ENCODE measurements around the gene BAHCC1.

The BAHCC1 gene

GRCh38 chr17:81483085-81483861 lies 88.0 kb downstream of the BAHCC1 start:
- DNase-seq: peak; percentile 72 to 88 (median 87)
- POLR2A ChIA-PET: interaction anchor here (0.6 to 3.6 kb wide), 4 partner anchors 27 to 54 kb away, joined by 3 to 20 read pairs (median 6); partner anchors contain the start of gene ACTG1
- Histone ChIP-seq H3K36me3 (ENCODE audit: control insufficient read depth in 4 of 4, insufficient read depth in 4 of 4, low read length in 3 of 4) (no peaks in the 10 kb centered on the region), H3K4me3 (ENCODE audit: control insufficient read depth in 1 of 7, extremely low read depth in 1 of 7, insufficient read depth in 4 of 7, low read depth in 2 of 7, low read length in 6 of 7) (peak overlapping the region in 5 of 7 experiments; percentile 20 to 64 (median 59)), H3K4me1 (ENCODE audit: control extremely low read depth in 1 of 4, control insufficient read depth in 4 of 4, insufficient read depth in 4 of 4, low read length in 3 of 4) (peaks cover 4 to 83% (median 67%) of the 10 kb centered on the region in 4 experiments), H3K27ac (ENCODE audit: insufficient read depth in 1 of 2, low read depth in 1 of 2, low read length in 2 of 2, poor library complexity in 1 of 2, severe bottlenecking in 2 of 2) (no peak overlapping the region), H3K27me3 (replicated peaks in 2 of 5; ENCODE audit: control insufficient read depth in 4 of 5, insufficient read depth in 5 of 5, low read length in 4 of 5) (no peaks in the 10 kb centered on the region), H3K9me3 (ENCODE audit: control extremely low read depth in 1 of 5, control insufficient read depth in 4 of 5, insufficient read depth in 2 of 5, low read depth in 1 of 5, low read length in 4 of 5) (no peaks in the 10 kb centered on the region)
- 46% methylated on average over 28 of the region's 29 CpGs for WGBS (ENCODE audit: insufficient coverage)
- CTCF ChIA-PET: interaction anchor here (1.0 to 4.0 kb wide), 16 partner anchors 9 to 229 kb away, joined by 3 to 29 read pairs (median 6); no protein-coding TSS in a partner anchor

- peak overlapping the region in 6 of 7 experiments; percentile 20 to 64 (median 48) for H3K4me3 ChIP-seq (ENCODE audit: control insufficient read depth in 1 of 7, extremely low read depth in 1 of 7, insufficient read depth in 4 of 7, low read depth in 2 of 7, low read length in 6 of 7)
- ChIA-PET POLR2A (interaction anchor here (1.2 to 3.6 kb wide), 5 partner anchors 28 to 56 kb away, joined by 4 to 20 read pairs (median 8); partner anchors contain the start of gene ACTG1), CTCF (interaction anchor here (1.0 to 4.0 kb wide), 15 partner anchors 8 to 229 kb away, joined by 3 to 29 read pairs (median 8); no protein-coding TSS in a partner anchor)
- no peaks in the 10 kb centered on the region for H3K27me3 ChIP-seq (replicated peaks in 2 of 5; ENCODE audit: control insufficient read depth in 4 of 5, insufficient read depth in 5 of 5, low read length in 4 of 5)
- H3K27ac ChIP-seq (ENCODE audit: insufficient read depth in 1 of 2, low read depth in 1 of 2, low read length in 2 of 2, poor library complexity in 1 of 2, severe bottlenecking in 2 of 2): no peak overlapping the region
- H3K4me1 ChIP-seq (ENCODE audit: control extremely low read depth in 1 of 4, control insufficient read depth in 4 of 4, insufficient read depth in 4 of 4, low read length in 3 of 4): peaks cover 4 to 89% (median 71%) of the 10 kb centered on the region in 4 experiments
- H3K36me3 ChIP-seq (ENCODE audit: control insufficient read depth in 4 of 4, insufficient read depth in 4 of 4, low read length in 3 of 4): no peaks in the 10 kb centered on the region
- DNase-seq: no peak
- WGBS (ENCODE audit: insufficient coverage): 9% methylated on average over 32 of the region's 32 CpGs
- no peaks in the 10 kb centered on the region for H3K9me3 ChIP-seq (ENCODE audit: control extremely low read depth in 1 of 5, control insufficient read depth in 4 of 5, insufficient read depth in 2 of 5, low read depth in 1 of 5, low read length in 4 of 5)
Measured at GRCh38 chr17:81483862-81484194, 88.6 kb downstream of the BAHCC1 start.

- POLR2A ChIA-PET: interaction anchor here (1.0 to 2.2 kb wide), 7 partner anchors 25 to 87 kb away, joined by 3 to 12 read pairs (median 4); partner anchors contain the start of gene ACTG1
Measured at GRCh38 chr17:81484195-81484979, 89.1 kb downstream of the BAHCC1 start.

GRCh38 chr17:81486199-81486810 lies 91.0 kb downstream of the BAHCC1 start:
- Histone ChIP-seq H3K27me3 (replicated peaks in 2 of 5; ENCODE audit: control insufficient read depth in 4 of 5, insufficient read depth in 5 of 5, low read length in 4 of 5) (no peaks in the 10 kb centered on the region), H3K27ac (ENCODE audit: insufficient read depth in 1 of 2, low read depth in 1 of 2, low read length in 2 of 2, poor library complexity in 1 of 2, severe bottlenecking in 2 of 2) (peak overlapping the region in 1 of 2 experiments; percentile 44), H3K4me3 (ENCODE audit: control insufficient read depth in 1 of 7, extremely low read depth in 1 of 7, insufficient read depth in 4 of 7, low read depth in 2 of 7, low read length in 6 of 7) (peak overlapping the region in 1 of 7 experiments; percentile 51), H3K4me1 (ENCODE audit: control extremely low read depth in 1 of 4, control insufficient read depth in 4 of 4, insufficient read depth in 4 of 4, low read length in 3 of 4) (peaks cover 4 to 86% (median 76%) of the 10 kb centered on the region in 4 experiments), H3K9me3 (ENCODE audit: control extremely low read depth in 1 of 5, control insufficient read depth in 4 of 5, insufficient read depth in 2 of 5, low read depth in 1 of 5, low read length in 4 of 5) (no peaks in the 10 kb centered on the region), H3K36me3 (ENCODE audit: control insufficient read depth in 4 of 4, insufficient read depth in 4 of 4, low read length in 3 of 4) (no peaks in the 10 kb centered on the region)
- ChIA-PET POLR2A (interaction anchor here (0.7 to 2.2 kb wide), 4 partner anchors 26 to 345 kb away, joined by 3 to 7 read pairs (median 4); partner anchors contain the start of gene ACTG1), CTCF (interaction anchor here (0.6 to 4.0 kb wide), 3 partner anchors 57 to 89 kb away, joined by 4 to 29 read pairs (median 14); no protein-coding TSS in a partner anchor)
- WGBS (ENCODE audit: insufficient coverage): 43% methylated on average over 5 of the region's 17 CpGs
- DNase-seq: peak; percentile 75 to 94 (median 93)

More at GRCh38 chr17:81484195-81484979, 89.1 kb downstream of the BAHCC1 start:
- peak overlapping the region in 5 of 7 experiments; percentile 34 to 64 (median 59) for H3K4me3 ChIP-seq (ENCODE audit: control insufficient read depth in 1 of 7, extremely low read depth in 1 of 7, insufficient read depth in 4 of 7, low read depth in 2 of 7, low read length in 6 of 7)
- H3K27me3 ChIP-seq (replicated peaks in 2 of 5; ENCODE audit: control insufficient read depth in 4 of 5, insufficient read depth in 5 of 5, low read length in 4 of 5): no peaks in the 10 kb centered on the region
- peak; percentile 83 to 89 (median 89) for DNase-seq
- 8% methylated on average over 56 of the region's 60 CpGs for WGBS (ENCODE audit: insufficient coverage)
- H3K36me3 ChIP-seq (ENCODE audit: control insufficient read depth in 4 of 4, insufficient read depth in 4 of 4, low read length in 3 of 4): no peaks in the 10 kb centered on the region
- H3K9me3 ChIP-seq (ENCODE audit: control extremely low read depth in 1 of 5, control insufficient read depth in 4 of 5, insufficient read depth in 2 of 5, low read depth in 1 of 5, low read length in 4 of 5): no peaks in the 10 kb centered on the region
- peaks cover 4 to 92% (median 73%) of the 10 kb centered on the region in 4 experiments for H3K4me1 ChIP-seq (ENCODE audit: control extremely low read depth in 1 of 4, control insufficient read depth in 4 of 4, insufficient read depth in 4 of 4, low read length in 3 of 4)
- CTCF ChIA-PET: interaction anchor here (0.6 to 4.0 kb wide), 47 partner anchors 11 to 232 kb away, joined by 3 to 29 read pairs (median 4); partner anchors contain the start of genes ACTG1 and BAHCC1
- no peak overlapping the region for H3K27ac ChIP-seq (ENCODE audit: insufficient read depth in 1 of 2, low read depth in 1 of 2, low read length in 2 of 2, poor library complexity in 1 of 2, severe bottlenecking in 2 of 2)

GRCh38 chr17:81487089-81487486 lies 91.8 kb downstream of the BAHCC1 start:
- Histone ChIP-seq H3K9me3 (ENCODE audit: control extremely low read depth in 1 of 5, control insufficient read depth in 4 of 5, insufficient read depth in 2 of 5, low read depth in 1 of 5, low read length in 4 of 5) (no peaks in the 10 kb centered on the region), H3K4me1 (ENCODE audit: control extremely low read depth in 1 of 4, control insufficient read depth in 4 of 4, insufficient read depth in 4 of 4, low read length in 3 of 4) (peaks cover 4 to 80% (median 69%) of the 10 kb centered on the region in 4 experiments), H3K36me3 (ENCODE audit: control insufficient read depth in 4 of 4, insufficient read depth in 4 of 4, low read length in 3 of 4) (no peaks in the 10 kb centered on the region), H3K27ac (ENCODE audit: insufficient read depth in 1 of 2, low read depth in 1 of 2, low read length in 2 of 2, poor library complexity in 1 of 2, severe bottlenecking in 2 of 2) (no peak overlapping the region), H3K27me3 (replicated peaks in 2 of 5; ENCODE audit: control insufficient read depth in 4 of 5, insufficient read depth in 5 of 5, low read length in 4 of 5) (no peaks in the 10 kb centered on the region), H3K4me3 (ENCODE audit: control insufficient read depth in 1 of 7, extremely low read depth in 1 of 7, insufficient read depth in 4 of 7, low read depth in 2 of 7, low read length in 6 of 7) (peak overlapping the region in 1 of 7 experiments; percentile 69)
- ChIA-PET CTCF (interaction anchor here (0.6 kb wide), 1 partner anchor 74 kb away, joined by 4 read pairs; no protein-coding TSS in a partner anchor), POLR2A (interaction anchor here (0.7 to 0.9 kb wide), 2 partner anchors 25 to 346 kb away, joined by 3 to 6 read pairs; partner anchors contain the start of gene ACTG1)
- 93% methylated on average over 3 of the region's 10 CpGs for WGBS (ENCODE audit: insufficient coverage)
- DNase-seq: no peak

GRCh38 chr17:81487487-81488275 lies 92.4 kb downstream of the BAHCC1 start:
- H3K27me3 ChIP-seq (replicated peaks in 2 of 5; ENCODE audit: control insufficient read depth in 4 of 5, insufficient read depth in 5 of 5, low read length in 4 of 5): no peaks in the 10 kb centered on the region
- peak overlapping the region in 6 of 7 experiments; percentile 29 to 69 (median 60) for H3K4me3 ChIP-seq (ENCODE audit: control insufficient read depth in 1 of 7, extremely low read depth in 1 of 7, insufficient read depth in 4 of 7, low read depth in 2 of 7, low read length in 6 of 7)
- H3K36me3 ChIP-seq (ENCODE audit: control insufficient read depth in 4 of 4, insufficient read depth in 4 of 4, low read length in 3 of 4): no peaks in the 10 kb centered on the region
- ChIA-PET POLR2A (no interaction called here), CTCF (no interaction called here)
- WGBS (ENCODE audit: insufficient coverage): 8% methylated on average over 78 of the region's 87 CpGs
- H3K9me3 ChIP-seq (ENCODE audit: control extremely low read depth in 1 of 5, control insufficient read depth in 4 of 5, insufficient read depth in 2 of 5, low read depth in 1 of 5, low read length in 4 of 5): no peaks in the 10 kb centered on the region
- peak; percentile 59 to 70 (median 69) for DNase-seq
- H3K27ac ChIP-seq (ENCODE audit: insufficient read depth in 1 of 2, low read depth in 1 of 2, low read length in 2 of 2, poor library complexity in 1 of 2, severe bottlenecking in 2 of 2): peak overlapping the region; percentile 33 to 61
- peaks cover 4 to 74% (median 63%) of the 10 kb centered on the region in 4 experiments for H3K4me1 ChIP-seq (ENCODE audit: control extremely low read depth in 1 of 4, control insufficient read depth in 4 of 4, insufficient read depth in 4 of 4, low read length in 3 of 4)

All from common myeloid progenitor, CD34-positive (primary cell).